Activated CD8-positive, alpha-beta memory T cell treated with anti-CD3 and anti-CD28 coated beads, Interleukin-2, amount 50 U/mL, for 4 hours (primary cell): ENCODE measurements around the gene OR6C68.
"Not testable (repeated sequence)": the region's sequence is repeated elsewhere in the genome, so short reads cannot be mapped to it uniquely, and the experiment has no call there.

ENCODE experiments used
- DNase-seq: peaks from one replicate; pipeline ENCODE4 v3.0.0-alpha.2; 2020

OR6C68 gene

DNA sequence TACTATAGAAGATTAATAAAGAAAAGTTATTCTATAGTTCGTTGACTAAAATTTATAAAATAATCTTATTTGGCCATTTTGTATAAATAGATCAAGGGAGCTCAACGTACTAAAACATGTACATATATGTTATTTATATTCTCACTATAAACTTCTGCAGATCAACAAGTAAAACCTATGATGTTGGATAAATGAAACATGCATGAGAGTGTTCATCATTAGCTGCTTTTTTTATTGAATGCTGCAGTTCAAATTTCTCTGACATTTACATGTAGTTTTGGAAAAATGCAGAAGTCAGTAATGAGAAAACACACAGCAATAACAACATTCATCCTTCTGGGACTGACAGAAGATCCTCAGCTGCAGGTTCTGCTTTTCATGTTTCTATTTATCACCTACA lies at the start of gene OR6C68:
Gene OR6C68, plus strand, starts transcription at position 301 of the 400 bp plus-strand sequence. Its CDS starts 0 bp downstream, at position 301.
- DNase-seq: no peak

DNA sequence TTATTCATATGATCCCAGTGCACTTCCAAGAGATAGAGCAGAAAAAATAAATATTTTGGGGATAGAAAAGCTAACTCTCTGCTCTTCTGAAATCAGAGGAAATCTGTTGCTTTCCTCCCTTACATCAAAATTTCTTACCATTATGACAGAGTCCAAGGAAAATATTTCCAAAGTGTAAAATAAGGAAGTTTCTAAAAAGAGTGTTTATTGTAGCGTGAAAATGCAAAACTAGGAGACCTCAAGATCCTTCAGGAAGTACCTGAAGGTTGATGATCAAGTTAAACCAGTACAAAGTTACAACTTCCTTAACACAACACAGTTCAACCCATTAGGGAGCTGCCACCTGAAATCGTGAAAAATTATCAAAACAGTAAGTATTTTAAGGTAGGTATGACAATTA lies 48.4 kb upstream of the OR6C68 start, which contains the start of gene OR6C2:
Gene OR6C2, plus strand, starts transcription at position 301 of the 400 bp plus-strand sequence. CDS start 8,138 bp downstream, outside the sequence.
- DNase-seq: no peak

DNA sequence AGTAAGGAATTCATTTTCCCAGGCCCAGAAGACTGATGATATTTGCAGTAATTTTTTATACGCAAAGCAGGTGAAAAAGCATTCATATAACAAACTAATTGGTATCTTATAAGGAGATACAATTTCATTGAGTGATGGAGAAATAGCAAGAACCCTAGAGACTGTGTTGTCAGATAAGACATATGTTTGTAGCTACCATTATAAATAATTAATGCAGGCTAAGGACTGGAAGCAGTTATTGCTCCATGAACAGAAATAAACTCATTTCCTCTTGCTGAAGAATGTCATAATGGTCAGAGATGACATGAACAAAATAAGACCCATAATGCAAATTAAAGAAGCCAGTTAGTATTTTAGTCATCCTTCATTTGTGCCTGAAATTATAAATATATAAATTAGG lies 46.8 kb upstream of the OR6C68 start:
- no peak for DNase-seq

DNA sequence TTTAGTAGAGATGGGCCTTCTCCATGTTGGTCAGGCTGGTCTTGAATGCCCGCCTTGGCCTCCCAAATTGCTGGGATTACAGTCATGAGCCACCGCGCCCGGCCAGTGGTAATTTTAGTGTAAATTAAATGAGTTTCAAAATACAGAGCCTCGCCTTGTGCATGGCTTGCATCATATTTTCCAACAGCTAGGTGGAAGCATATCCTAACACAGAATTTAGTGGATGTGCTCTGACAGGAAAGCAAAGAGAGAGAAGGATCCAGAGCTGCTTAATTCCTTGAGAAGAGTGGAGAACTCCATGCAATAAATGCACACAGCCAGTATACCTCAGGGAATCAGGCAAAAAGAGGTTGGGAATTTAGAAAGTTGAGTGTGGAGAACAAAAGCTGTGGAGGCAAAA lies 45.9 kb upstream of the OR6C68 start:
- DNase-seq: no peak

DNA sequence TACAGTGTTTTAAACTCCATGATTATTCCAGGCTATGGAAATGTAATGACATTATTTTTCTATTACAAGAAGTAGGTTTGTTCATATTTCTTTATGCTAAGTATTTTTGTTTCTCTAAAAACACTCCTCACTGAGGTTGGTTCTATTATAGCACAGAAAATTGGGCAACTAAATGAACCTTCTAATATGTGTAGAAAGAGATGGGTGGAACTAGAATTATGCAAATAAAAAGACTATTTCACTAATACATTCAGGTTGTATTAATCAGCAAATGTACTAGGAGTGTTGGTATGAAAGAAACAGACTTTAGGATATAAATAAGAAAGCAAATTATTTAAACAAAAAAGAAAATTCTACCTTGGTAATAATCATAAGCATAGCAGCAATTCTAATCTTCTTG lies 43.4 kb upstream of the OR6C68 start:
- no peak for DNase-seq

DNA sequence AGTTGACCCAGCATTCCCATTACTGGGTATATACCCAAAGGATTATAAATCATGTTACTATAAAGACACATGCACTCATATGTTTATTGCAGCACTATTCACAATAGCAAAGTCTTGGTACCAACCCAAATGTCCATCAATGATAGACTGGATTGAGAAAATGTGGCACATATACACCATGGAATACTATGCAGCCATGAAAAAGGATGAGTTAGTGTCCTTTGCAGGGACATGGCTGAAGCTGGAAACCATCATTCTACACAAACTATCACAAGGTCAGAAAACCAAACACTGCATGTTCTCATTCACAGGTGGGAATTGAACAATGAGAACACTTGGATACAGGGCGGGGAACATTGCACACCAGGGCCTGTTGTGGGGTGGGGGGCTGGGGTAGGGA lies 27.3 kb upstream of the OR6C68 start:
- not testable (repeated sequence) for DNase-seq

DNA sequence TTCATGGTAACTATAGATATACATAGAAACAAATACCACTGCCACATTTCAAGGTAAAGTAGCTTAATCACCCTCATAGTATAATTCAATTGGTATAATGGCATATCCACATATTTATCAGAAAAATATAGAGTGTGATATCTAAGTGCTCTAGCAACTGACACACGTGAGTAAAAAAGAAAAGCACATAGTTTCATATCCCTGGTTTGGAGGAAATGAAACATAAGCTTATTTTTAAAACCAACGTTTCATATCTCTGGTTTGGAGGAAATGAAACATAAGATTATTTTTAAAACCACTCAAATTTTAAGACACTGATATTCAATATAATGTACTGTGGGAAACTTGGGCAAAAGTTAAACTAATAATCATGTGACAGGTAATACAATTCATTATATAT lies 24.3 kb upstream of the OR6C68 start:
- no peak for DNase-seq

DNA sequence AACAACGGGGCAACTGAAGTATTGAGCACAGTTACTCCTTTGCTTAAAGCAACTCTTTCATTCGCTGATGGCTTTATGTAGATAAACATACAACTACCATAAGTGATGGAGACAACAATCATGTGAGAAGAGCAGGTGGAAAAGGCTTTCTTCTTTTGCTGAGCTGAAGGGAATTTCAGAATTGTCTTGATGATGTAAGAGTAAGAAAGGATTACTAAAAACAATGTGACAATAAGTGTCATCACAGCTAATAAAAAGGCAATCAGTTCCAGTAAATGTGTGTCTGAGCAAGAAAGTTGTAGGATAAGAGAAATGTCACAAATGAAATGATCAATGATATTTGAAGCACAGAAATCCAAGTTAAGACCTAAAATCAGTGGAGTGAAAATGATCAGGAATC lies 22.9 kb upstream of the OR6C68 start:
- no peak for DNase-seq

DNA sequence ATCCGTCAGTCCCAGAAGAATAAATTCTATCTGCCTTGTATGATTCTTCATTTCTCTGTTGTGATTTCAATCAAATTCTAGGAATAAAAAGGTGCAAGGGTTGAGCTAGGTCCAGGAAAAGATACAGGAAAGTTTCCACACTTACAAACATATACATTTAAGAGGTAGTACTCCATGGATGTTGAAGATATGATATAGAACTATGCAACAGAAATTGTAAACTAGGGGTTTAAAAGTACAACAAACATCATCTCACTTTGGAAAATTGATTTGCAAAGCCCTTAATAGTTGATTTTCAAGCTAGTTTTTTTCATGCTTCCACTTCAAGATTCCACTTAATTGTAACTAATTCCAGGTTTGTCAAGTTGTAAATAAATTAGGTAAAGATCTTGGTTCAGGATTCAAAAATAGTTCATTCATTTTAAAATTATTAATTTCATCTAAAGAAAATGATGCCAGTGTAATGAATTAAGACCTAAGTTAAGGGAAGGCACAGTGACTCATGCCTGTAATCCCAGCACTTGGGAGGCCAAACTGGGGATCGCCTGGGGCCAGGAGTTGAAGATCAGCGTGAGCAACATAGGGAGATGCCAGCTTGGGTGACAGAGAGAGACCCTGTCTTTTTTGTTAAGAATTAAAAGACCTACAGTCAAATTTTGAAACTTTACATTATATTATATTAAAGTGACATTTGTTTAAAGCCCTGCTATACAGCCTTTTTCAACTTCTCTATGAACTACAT lies 21.9 kb upstream of the OR6C68 start, which contains the start of gene OR6C70:
Gene OR6C70, minus strand, starts transcription at position 51 of the 742 bp plus-strand sequence. Its CDS starts 0 bp downstream, at position 51.
- DNase-seq: no peak

DNA sequence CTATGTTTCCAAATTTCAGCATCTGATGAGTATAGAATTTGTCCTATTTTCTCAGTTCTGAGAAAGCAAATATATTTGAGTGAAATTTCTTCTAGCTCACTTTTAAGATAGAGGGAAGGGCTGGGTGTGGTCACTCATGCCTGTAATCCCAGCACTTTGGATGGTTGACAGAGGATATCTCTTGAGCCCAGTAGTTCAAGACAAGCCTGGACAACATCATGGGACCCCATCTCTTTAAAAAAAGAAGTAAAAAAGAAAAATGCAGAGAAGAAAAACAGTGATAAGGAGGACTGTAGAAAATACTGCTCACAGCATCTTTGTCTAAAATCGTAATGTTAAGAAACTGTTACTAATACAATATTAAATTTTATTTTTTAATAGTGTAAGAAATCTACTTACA lies 19.9 kb upstream of the OR6C68 start:
- no peak for DNase-seq

DNA sequence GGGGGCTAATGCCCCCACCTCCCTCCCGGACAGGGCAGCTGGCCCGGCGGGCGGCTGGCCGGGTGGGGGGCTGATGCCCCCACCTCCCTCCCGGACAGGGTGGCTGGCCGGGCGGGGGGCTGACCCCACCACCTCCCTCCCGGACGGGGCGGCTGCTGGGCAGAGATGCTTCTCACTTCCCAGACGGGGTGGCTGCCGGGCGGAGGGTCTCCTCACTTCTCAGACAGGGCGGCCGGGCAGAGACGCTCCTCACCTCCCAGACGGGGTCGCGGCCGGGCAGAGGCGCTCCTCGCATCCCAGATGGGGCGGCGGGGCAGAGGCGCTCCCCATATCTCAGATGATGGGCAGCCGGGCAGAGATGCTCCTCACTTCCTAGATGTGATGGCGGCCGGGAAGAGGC lies 13.0 kb upstream of the OR6C68 start:
- DNase-seq: not testable (repeated sequence)

DNA sequence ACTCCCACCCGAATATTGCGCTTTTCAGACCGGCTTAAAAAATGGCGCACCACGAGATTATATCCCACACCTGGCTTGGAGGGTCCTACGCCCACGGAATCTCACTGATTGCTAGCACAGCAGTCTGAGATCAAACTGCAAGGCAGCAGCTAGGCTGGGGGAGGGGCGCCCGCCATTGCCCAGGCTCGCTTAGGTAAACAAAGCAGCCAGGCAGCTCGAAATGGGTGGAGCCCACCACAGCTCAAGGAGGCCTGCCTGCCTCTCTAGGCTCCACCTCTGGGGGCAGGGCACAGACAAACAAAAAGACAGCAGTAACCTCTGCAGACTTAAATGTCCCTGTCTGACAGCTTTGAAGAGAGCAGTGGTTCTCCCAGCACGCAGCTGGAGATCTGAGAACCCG lies 7.9 kb upstream of the OR6C68 start:
- not testable (repeated sequence) for DNase-seq

DNA sequence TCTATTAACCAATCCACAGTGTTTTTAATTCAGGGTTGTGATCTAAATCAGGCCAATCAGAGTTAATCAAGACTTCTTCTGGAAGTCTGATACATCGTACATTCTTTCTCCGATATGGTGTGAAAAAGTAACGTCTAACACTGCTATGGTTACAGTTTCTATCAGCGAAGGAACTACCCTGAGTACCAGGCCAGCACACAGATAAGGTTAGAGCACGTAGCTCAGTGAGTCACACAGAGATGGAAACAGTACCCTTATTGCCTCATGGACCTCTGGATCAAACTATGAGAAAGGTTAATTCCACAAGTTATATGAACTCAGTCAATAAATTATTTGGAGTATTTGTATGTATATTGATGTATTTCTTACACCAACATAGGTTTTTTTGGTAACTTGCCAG lies 3.3 kb downstream of the OR6C68 start:
- no peak for DNase-seq

DNA sequence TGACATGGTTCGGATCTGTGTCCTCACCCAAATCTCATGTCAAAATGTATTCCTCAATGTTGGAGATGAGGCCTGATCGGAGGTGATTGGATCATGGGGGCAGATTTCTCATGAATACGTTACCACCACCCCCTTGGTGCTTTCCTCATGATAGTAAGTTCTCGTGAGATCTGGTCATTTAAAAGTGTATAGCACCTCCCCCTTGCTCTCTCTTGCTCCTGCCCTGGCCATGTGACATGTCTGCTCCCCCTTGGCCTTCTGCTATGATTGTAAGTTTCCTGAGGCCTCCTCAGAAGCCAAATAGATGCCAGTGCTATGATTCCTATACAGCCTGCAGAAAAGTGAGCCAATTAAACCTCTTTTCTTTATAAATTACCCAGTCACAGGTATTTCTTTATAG lies 7.1 kb downstream of the OR6C68 start:
- DNase-seq: no peak

DNA sequence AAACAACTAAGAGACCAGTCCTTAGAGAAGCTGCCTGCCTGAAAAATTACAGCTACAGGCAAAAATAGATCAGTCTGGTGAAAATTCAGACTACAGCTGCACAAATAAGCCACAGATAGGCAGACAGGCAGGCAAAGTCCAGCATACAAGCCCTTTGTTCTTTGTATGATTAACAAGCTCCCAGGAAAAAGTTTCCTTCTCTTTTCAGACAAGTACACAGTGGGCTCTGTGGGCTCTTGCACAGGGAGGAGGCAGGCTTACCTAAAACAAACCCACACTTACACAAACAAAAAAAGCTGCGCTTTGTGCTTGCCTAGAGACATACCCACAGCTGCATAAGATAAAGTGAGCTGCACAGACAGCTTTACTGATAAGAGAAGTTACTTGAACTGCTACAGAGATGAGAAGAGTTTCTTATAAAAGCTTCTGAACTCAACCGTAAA lies 7.7 kb downstream of the OR6C68 start:
- DNase-seq: no peak

DNA sequence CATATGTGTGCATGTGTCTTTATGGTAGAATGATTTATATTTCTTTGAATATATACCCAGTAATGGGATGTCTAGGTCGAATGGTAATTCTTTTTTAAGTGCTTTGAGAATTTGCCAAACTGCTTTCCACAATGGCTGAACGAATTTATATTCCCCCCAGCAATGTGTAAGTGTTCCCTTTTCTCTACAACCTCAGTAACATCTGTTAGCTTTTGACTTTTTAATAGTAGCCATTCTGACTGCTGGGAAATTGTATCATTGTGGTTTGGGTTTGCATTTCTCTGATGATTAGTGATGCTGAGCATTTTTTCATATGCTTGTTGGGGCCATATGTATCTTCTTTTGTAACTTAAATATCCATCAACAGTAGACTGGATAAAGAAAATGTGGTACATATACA lies 9.4 kb downstream of the OR6C68 start:
- DNase-seq: no peak

DNA sequence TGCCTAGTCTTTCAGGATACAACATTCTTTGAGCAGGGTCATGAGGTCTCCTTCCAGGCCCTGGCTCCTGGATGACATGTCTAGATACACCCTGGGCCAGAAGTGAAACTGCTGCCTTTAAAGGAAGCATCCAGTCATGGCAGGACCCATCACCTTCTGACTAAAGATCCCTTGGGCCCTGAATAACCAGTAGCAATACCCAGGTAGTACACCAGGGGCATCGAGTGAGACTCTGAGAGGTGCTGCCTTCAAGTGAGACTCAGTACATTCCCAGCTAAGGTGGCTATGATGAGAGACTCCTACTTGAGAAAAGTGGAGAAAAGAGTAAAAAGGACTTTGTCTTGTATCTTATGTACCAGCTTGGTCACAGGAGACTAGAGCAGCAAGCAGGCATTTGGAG lies 23.5 kb downstream of the OR6C68 start:
- no peak for DNase-seq

DNA sequence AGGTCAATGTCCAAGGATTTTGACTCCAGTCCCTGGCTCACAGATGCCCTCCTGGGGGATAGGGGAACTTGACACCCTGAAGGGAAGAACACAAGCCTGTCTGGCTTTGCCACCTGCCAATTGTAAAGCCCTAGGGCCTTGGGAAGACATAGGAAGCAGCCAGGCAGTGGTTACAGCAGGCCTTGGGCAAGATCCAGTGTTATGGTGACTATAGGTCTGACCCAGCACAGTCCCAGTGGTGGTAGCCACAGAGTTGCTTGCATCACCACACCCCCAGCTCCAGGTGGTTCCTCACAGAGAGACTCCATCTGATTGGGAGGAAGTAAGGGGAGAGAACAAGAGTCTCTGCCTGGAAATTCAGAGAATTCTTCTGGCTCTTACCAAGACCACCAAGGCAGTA lies 24.2 kb downstream of the OR6C68 start:
- DNase-seq: no peak
